Astrocyte (in vitro differentiated cells and primary cell): Measurements from ENCODE around the gene CABLES2.

Experiments
- EZH2 ChIP-seq: IDR thresholded peaks from 2 replicates; pipeline ENCODE4 v1.6.1; 2012; ENCODE audit warnings: mild to moderate bottlenecking, low read length, inconsistent platforms; ENCODE audit not compliant: insufficient read depth
- TF ChIP-seq, protein P1 (sequence below): IDR thresholded peaks from 2 replicates; pipeline ENCODE4 v1.5.1; 2011; ENCODE audit warnings: low read depth, mild to moderate bottlenecking, inconsistent platforms, low read length, moderate library complexity; ENCODE audit not compliant: insufficient read depth

GRCh38 chr20:62377064-62377461, 30.0 kb downstream of the CABLES2 start:
- TF ChIP-seq, protein P1, sequence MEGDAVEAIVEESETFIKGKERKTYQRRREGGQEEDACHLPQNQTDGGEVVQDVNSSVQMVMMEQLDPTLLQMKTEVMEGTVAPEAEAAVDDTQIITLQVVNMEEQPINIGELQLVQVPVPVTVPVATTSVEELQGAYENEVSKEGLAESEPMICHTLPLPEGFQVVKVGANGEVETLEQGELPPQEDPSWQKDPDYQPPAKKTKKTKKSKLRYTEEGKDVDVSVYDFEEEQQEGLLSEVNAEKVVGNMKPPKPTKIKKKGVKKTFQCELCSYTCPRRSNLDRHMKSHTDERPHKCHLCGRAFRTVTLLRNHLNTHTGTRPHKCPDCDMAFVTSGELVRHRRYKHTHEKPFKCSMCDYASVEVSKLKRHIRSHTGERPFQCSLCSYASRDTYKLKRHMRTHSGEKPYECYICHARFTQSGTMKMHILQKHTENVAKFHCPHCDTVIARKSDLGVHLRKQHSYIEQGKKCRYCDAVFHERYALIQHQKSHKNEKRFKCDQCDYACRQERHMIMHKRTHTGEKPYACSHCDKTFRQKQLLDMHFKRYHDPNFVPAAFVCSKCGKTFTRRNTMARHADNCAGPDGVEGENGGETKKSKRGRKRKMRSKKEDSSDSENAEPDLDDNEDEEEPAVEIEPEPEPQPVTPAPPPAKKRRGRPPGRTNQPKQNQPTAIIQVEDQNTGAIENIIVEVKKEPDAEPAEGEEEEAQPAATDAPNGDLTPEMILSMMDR: no peak
- no peak for TF ChIP-seq EZH2
